PC-3 (cell line): ENCODE measurements around the gene CKAP5. TPM values are rescaled to one million over a fixed set of nuclear protein-coding genes. Genes with fewer than 3 reads are reported as not detected.

Source experiments
- ATAC-seq: fragments of 200-7000 bp; cut with Tn5 transposase; 2 replicates; pipeline ENCODE4 v1.9.1; 2020; ENCODE audit warnings: mild to moderate bottlenecking, moderate library complexity
- BruUV-seq: library from RNA; stranded (reverse); fragments of 400-500 nt; replicated peaks from 2 replicates; lab custom pipeline; 2021; lab: Mats Ljungman, UMichigan
- CTCF ChIA-PET: fragments of 300-600 bp; sonication (Branson Sonifier 250); formaldehyde crosslinking; loops from one replicate; lab custom pipeline; 2022; ENCODE audit warnings: antibody characterized with exemption; lab: Charles Lee
- POLR2A ChIA-PET: fragments of 300-600 bp; sonication (Branson Sonifier 250); formaldehyde crosslinking; loops from one replicate; lab custom pipeline; 2022; ENCODE audit warnings: antibody characterized with exemption; ENCODE audit not compliant: unreplicated experiment; lab: Charles Lee
- DNase-seq: peaks from one replicate; pipeline ENCODE4 v3.0.0-alpha.2; 2015
- H2AFZ ChIP-seq: fragments of 300-600 bp; sonication (generic); 2 replicates; pipeline ENCODE4 v1.6.0; 2016; ENCODE audit warnings: antibody characterized with exemption, low read length
- H3F3A ChIP-seq: fragments of 300-600 bp; sonication (generic); one replicate; pipeline ENCODE4 v1.6.0; 2017; ENCODE audit warnings: antibody characterized with exemption, low read length, control low read depth, mild to moderate bottlenecking; ENCODE audit not compliant: unreplicated experiment
- H3K27ac ChIP-seq: fragments of 300-600 bp; sonication (generic); 2 replicates; pipeline ENCODE4 v1.5.1; 2016; ENCODE audit warnings: mild to moderate bottlenecking, low read length
- H3K27me3 ChIP-seq: fragments of 300-600 bp; sonication (generic); 2 replicates; pipeline ENCODE4 v1.6.1; 2016; ENCODE audit warnings: low read length, mixed read lengths
- H3K36me3 ChIP-seq: fragments of 300-600 bp; sonication (generic); 2 replicates; pipeline ENCODE4 v1.6.1; 2016; ENCODE audit warnings: low read depth, mixed run types, low read length, mixed read lengths
- H3K4me1 ChIP-seq: fragments of 300-600 bp; sonication (generic); 2 replicates; pipeline ENCODE4 v1.5.1; 2016; ENCODE audit warnings: low read length; ENCODE audit not compliant: insufficient read depth
- H3K4me2 ChIP-seq: fragments of 300-600 bp; sonication (generic); 2 replicates; pipeline ENCODE4 v1.6.0; 2016; ENCODE audit warnings: low read length
- H3K4me3 ChIP-seq: fragments of 300-600 bp; sonication (generic); 2 replicates; pipeline ENCODE4 v1.5.1; 2016; ENCODE audit warnings: mild to moderate bottlenecking, low read length, mixed read lengths
- H3K79me2 ChIP-seq: fragments of 300-600 bp; sonication (generic); 2 replicates; pipeline ENCODE4 v1.6.1; 2017; ENCODE audit warnings: low read length, mixed read lengths
- H3K9ac ChIP-seq: fragments of 300-600 bp; sonication (generic); 2 replicates; pipeline ENCODE4 v1.6.0; 2016; ENCODE audit warnings: mild to moderate bottlenecking, low read length
- H3K9me2 ChIP-seq: fragments of 300-600 bp; sonication (generic); replicated peaks from 2 replicates; pipeline ENCODE4 v1.6.1; 2016; ENCODE audit warnings: mixed run types, low read length, mixed read lengths
- H3K9me3 ChIP-seq: fragments of 300-600 bp; sonication (generic); 2 replicates; pipeline ENCODE4 v1.6.1; 2016; ENCODE audit warnings: low read length, mixed read lengths
- H4K20me1 ChIP-seq: fragments of 300-600 bp; sonication (generic); 2 replicates; pipeline ENCODE4 v1.6.1; 2016; ENCODE audit warnings: low read length, mixed read lengths
- EZH2 ChIP-seq: fragments of 300-600 bp; sonication (generic); IDR thresholded peaks from one replicate; pipeline ENCODE4 v1.6.1; 2017; ENCODE audit warnings: antibody characterized with exemption, mild to moderate bottlenecking, low read length; ENCODE audit not compliant: unreplicated experiment
- EZH2phosphoT487 ChIP-seq: fragments of 300-600 bp; sonication (generic); IDR thresholded peaks from 2 replicates; pipeline ENCODE4 v1.6.1; 2018; ENCODE audit warnings: mild to moderate bottlenecking, antibody characterized with exemption, low read length, borderline replicate concordance
- intact Hi-C: fragments of 100-400 bp; cut with micrococcal nuclease; formaldehyde crosslinking; loops from 2 replicates; pipeline ENCODE4 v1.9.0; 2023
- total RNA-seq: library from RNA; depleted of rRNA; stranded (reverse); fragments of >200 nt; gene quantifications from 2 replicates; pipeline ENCODE4 v1.2.3, GENCODE V29; 2014
- TF ChIP-seq, protein P1 (sequence below): fragments of 300-600 bp; sonication (generic); conservative IDR thresholded peaks from 2 replicates; pipeline ENCODE4 v1.5.1; 2017; ENCODE audit warnings: antibody characterized with exemption, low read depth, mild to moderate bottlenecking, low read length

CKAP5 gene
- total RNA-seq, 1 experiment from 2014 or later = 86.4 TPM

DNA sequence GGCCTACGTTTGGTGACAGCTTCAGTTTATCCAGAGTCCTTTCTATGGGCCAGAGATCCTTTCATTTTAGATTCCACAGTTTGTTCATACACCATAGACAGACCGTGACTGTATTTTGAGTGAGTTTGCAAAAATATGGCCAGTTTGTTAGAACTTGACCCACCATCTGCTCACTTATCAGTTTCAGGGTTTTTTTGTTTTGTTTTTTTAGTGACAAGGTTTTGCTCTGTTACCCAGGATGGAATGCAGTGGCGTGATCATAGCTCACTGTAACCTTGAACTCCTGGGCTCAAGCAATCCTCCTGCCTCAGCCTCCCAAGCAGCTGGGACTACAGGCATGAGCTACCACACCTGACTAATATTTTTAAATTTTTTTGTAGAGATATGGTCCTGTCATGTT is 9.1 kb upstream of the CKAP5 start:
- BruUV-seq = no TSS peak
- no peaks in the 10 kb centered on the region for H4K20me1 ChIP-seq
- no peaks in the 10 kb centered on the region for H3K9me3 ChIP-seq
- POLR2A ChIA-PET = no interaction called here
- no peaks in the 10 kb centered on the region for H3F3A ChIP-seq
- DNase-seq (no peak), ATAC-seq (no peak)
- H3K27me3 ChIP-seq = no peaks in the 10 kb centered on the region
- CTCF ChIA-PET = no interaction called here
- no peaks in the 10 kb centered on the region for H3K36me3 ChIP-seq
- H3K79me2 ChIP-seq = no peaks in the 10 kb centered on the region
- H3K9me2 ChIP-seq = no peaks in the 10 kb centered on the region
- H3K9ac ChIP-seq = no peak overlapping the region
- H3K4me2 ChIP-seq = no peak overlapping the region
- H3K4me3 ChIP-seq = no peak overlapping the region
- no peak overlapping the region for H3K27ac ChIP-seq
- H3K4me1 ChIP-seq = no peaks in the 10 kb centered on the region
- H2AFZ ChIP-seq = no peak overlapping the region
- TF ChIP-seq, protein P1, sequence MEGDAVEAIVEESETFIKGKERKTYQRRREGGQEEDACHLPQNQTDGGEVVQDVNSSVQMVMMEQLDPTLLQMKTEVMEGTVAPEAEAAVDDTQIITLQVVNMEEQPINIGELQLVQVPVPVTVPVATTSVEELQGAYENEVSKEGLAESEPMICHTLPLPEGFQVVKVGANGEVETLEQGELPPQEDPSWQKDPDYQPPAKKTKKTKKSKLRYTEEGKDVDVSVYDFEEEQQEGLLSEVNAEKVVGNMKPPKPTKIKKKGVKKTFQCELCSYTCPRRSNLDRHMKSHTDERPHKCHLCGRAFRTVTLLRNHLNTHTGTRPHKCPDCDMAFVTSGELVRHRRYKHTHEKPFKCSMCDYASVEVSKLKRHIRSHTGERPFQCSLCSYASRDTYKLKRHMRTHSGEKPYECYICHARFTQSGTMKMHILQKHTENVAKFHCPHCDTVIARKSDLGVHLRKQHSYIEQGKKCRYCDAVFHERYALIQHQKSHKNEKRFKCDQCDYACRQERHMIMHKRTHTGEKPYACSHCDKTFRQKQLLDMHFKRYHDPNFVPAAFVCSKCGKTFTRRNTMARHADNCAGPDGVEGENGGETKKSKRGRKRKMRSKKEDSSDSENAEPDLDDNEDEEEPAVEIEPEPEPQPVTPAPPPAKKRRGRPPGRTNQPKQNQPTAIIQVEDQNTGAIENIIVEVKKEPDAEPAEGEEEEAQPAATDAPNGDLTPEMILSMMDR = no peak
- TF ChIP-seq EZH2phosphoT487 (no peak), EZH2 (no peak)
- intact Hi-C loops = no loop called here

DNA sequence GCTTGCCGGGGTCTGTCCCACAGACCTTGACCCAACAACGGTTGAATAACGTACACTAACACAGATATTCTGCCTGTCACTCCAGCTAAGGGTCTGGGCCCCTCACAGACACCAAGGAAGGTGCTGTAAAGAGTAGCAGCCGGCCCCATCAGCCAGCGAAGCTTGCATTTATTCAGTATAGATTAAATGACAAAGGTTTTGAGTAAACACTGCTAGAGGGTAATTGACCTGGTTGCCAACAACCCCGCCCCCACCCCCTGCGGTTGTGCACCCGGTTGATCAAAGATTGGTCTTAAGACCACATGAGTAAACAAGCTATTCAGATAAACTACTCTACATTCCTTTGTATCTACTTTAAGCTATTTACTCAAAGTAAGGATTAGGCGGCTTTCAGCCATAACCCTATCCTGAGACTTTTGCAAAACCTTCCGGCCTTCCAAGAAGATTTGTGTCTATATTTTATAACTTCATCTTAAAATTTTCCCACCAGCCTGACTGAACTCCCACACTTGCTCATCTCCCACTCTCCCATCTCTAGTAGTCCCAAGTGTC is 4.8 kb upstream of the CKAP5 start:
- DNase-seq = no peak
- no peak overlapping the region for H2AFZ ChIP-seq
- H3K9me3 ChIP-seq = no peaks in the 10 kb centered on the region
- H3K27me3 ChIP-seq = no peaks in the 10 kb centered on the region
- no peak for TF ChIP-seq EZH2phosphoT487
- TF ChIP-seq, protein P1 = no peak
- no peak for TF ChIP-seq EZH2
- H3K79me2 ChIP-seq = peaks cover 3% of the 10 kb centered on the region
- CTCF ChIA-PET = no interaction called here
- H3K27ac ChIP-seq = no peak overlapping the region
- no TSS peak for BruUV-seq
- H3K4me1 ChIP-seq = 0 out of 2 replicates have a peak, but pooled peaks cover 6% of the 10 kb centered on the region
- no peaks in the 10 kb centered on the region for H3K36me3 ChIP-seq
- intact Hi-C loops = no loop called here
- H3K9me2 ChIP-seq = no peaks in the 10 kb centered on the region
- H3K9ac ChIP-seq = no peak overlapping the region
- H3K4me3 ChIP-seq = no peak overlapping the region
- POLR2A ChIA-PET = no interaction called here
- ATAC-seq = no peak
- no peak overlapping the region for H3K4me2 ChIP-seq
- H3F3A ChIP-seq = no peaks in the 10 kb centered on the region
- no peaks in the 10 kb centered on the region for H4K20me1 ChIP-seq

DNA sequence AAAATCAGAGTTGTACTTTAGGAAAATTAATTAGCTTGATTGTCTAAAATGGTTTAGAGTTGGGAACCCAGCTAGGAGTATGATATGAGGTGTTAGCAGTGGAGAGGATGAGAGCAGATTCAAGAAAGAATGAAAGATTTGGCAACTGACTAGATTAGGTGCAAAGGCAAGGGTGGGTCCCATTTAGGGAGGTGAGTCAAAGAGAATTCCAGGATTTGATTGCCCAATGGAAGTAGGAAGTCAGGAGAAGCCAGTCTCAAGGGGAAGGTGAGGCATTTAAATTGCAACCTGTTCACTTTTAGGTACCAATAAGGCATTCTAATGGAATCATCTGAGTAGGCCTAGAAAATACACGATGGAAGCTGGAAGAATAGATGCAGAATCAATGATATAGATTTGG is 3.6 kb upstream of the CKAP5 start:
- ChIA-PET CTCF (no interaction called here), POLR2A (no interaction called here)
- Histone ChIP-seq H3F3A (no peaks in the 10 kb centered on the region), H3K9me2 (no peaks in the 10 kb centered on the region), H3K27ac (no peak overlapping the region), H3K4me2 (no peak overlapping the region), H3K9me3 (no peaks in the 10 kb centered on the region), H3K4me1 (0 out of 2 replicates have a peak, but pooled peaks cover 8% of the 10 kb centered on the region), H3K4me3 (no peak overlapping the region), H3K36me3 (no peaks in the 10 kb centered on the region), H2AFZ (no peak overlapping the region), H3K27me3 (no peaks in the 10 kb centered on the region), H3K79me2 (peaks cover 15% of the 10 kb centered on the region), H3K9ac (no peak overlapping the region), H4K20me1 (peaks cover 4% of the 10 kb centered on the region; the same call in 1 of the 2 replicates)
- DNase-seq (no peak), ATAC-seq (no peak)
- intact Hi-C loops = no loop called here
- TF ChIP-seq, protein P1 = no peak
- TF ChIP-seq EZH2 (no peak), EZH2phosphoT487 (no peak)
- BruUV-seq = no TSS peak
